ENCODE measurements around the gene AFAP1L1.

DNA sequence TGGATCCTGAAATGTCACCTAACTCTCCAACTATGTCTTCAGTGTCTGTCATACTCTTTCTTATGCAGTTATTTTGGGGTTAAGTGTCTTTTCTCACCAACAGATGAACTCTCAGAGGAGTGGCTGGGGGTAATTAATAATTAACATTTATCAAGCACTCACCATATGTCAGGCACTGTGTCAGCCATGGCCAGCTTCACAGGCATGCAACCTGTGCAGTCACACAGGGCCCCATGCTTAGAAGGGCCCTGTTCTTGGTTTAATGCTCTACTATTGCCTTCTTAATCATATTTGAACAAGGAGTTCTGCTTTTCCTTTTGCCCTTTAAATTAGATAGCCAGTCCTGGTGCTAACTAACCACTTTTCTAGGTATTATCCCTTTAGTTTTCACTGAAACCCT lies 70.2 kb downstream of the AFAP1L1 start:
- TF ChIP-seq, protein P1, sequence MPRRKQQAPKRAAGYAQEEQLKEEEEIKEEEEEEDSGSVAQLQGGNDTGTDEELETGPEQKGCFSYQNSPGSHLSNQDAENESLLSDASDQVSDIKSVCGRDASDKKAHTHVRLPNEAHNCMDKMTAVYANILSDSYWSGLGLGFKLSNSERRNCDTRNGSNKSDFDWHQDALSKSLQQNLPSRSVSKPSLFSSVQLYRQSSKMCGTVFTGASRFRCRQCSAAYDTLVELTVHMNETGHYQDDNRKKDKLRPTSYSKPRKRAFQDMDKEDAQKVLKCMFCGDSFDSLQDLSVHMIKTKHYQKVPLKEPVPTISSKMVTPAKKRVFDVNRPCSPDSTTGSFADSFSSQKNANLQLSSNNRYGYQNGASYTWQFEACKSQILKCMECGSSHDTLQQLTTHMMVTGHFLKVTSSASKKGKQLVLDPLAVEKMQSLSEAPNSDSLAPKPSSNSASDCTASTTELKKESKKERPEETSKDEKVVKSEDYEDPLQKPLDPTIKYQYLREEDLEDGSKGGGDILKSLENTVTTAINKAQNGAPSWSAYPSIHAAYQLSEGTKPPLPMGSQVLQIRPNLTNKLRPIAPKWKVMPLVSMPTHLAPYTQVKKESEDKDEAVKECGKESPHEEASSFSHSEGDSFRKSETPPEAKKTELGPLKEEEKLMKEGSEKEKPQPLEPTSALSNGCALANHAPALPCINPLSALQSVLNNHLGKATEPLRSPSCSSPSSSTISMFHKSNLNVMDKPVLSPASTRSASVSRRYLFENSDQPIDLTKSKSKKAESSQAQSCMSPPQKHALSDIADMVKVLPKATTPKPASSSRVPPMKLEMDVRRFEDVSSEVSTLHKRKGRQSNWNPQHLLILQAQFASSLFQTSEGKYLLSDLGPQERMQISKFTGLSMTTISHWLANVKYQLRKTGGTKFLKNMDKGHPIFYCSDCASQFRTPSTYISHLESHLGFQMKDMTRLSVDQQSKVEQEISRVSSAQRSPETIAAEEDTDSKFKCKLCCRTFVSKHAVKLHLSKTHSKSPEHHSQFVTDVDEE (CRISPR knock-in tag; IDR thresholded peaks at IDR 0.05) = no peak
- TF ChIP-seq, protein P2, sequence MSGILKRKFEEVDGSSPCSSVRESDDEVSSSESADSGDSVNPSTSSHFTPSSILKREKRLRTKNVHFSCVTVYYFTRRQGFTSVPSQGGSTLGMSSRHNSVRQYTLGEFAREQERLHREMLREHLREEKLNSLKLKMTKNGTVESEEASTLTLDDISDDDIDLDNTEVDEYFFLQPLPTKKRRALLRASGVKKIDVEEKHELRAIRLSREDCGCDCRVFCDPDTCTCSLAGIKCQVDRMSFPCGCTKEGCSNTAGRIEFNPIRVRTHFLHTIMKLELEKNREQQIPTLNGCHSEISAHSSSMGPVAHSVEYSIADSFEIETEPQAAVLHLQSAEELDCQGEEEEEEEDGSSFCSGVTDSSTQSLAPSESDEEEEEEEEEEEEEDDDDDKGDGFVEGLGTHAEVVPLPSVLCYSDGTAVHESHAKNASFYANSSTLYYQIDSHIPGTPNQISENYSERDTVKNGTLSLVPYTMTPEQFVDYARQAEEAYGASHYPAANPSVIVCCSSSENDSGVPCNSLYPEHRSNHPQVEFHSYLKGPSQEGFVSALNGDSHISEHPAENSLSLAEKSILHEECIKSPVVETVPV (CRISPR knock-in tag; IDR thresholded peaks at IDR 0.05) = no peak
- TF ChIP-seq GLIS3 (CRISPR knock-in tag; IDR thresholded peaks at IDR 0.05) = no peak
- TF ChIP-seq TOX (CRISPR knock-in tag; IDR thresholded peaks at IDR 0.05; ENCODE audit: borderline replicate concordance) = no peak
- TF ChIP-seq, protein P3, sequence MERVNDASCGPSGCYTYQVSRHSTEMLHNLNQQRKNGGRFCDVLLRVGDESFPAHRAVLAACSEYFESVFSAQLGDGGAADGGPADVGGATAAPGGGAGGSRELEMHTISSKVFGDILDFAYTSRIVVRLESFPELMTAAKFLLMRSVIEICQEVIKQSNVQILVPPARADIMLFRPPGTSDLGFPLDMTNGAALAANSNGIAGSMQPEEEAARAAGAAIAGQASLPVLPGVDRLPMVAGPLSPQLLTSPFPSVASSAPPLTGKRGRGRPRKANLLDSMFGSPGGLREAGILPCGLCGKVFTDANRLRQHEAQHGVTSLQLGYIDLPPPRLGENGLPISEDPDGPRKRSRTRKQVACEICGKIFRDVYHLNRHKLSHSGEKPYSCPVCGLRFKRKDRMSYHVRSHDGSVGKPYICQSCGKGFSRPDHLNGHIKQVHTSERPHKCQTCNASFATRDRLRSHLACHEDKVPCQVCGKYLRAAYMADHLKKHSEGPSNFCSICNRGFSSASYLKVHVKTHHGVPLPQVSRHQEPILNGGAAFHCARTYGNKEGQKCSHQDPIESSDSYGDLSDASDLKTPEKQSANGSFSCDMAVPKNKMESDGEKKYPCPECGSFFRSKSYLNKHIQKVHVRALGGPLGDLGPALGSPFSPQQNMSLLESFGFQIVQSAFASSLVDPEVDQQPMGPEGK (CRISPR knock-in tag; IDR thresholded peaks at IDR 0.05; ENCODE audit: borderline replicate concordance) = no peak
- TF ChIP-seq ZFP30 (CRISPR knock-in tag; IDR thresholded peaks at IDR 0.05) = no peak
- no peak for TF ChIP-seq ZNF70 (CRISPR knock-in tag; IDR thresholded peaks at IDR 0.05)
- TF ChIP-seq ISL1 (CRISPR knock-in tag; IDR thresholded peaks at IDR 0.05) = no peak
- TF ChIP-seq, protein P4, sequence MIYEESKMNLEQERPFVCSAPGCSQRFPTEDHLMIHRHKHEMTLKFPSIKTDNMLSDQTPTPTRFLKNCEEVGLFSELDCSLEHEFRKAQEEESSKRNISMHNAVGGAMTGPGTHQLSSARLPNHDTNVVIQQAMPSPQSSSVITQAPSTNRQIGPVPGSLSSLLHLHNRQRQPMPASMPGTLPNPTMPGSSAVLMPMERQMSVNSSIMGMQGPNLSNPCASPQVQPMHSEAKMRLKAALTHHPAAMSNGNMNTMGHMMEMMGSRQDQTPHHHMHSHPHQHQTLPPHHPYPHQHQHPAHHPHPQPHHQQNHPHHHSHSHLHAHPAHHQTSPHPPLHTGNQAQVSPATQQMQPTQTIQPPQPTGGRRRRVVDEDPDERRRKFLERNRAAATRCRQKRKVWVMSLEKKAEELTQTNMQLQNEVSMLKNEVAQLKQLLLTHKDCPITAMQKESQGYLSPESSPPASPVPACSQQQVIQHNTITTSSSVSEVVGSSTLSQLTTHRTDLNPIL (CRISPR knock-in tag; IDR thresholded peaks at IDR 0.05; ENCODE audit: low read depth) = no peak
- TF ChIP-seq ZNF8 (CRISPR knock-in tag; IDR thresholded peaks at IDR 0.05) = no peak
- TF ChIP-seq RARB (CRISPR knock-in tag; IDR thresholded peaks at IDR 0.05) = no peak
- TF ChIP-seq OSR1 (CRISPR knock-in tag; IDR thresholded peaks at IDR 0.05) = no peak
- TF ChIP-seq ZFP3 (CRISPR knock-in tag; IDR thresholded peaks at IDR 0.05) = no peak
